ENCODE results near the gene ZEB1. TPM values are rescaled to one million over a fixed set of nuclear protein-coding genes. Genes with fewer than 3 reads are reported as not detected.

The ZEB1 gene
- 63.1 to 99.0 TPM (median 63.3 TPM) in 3 replicates for total RNA-seq
- long read RNA-seq, full-length matches to known transcripts = 8 of 15 reads
- long read RNA-seq, partial matches to known transcripts = 6 of 15 reads
- long read RNA-seq, other reads (novel, unspliced or antisense) = 1 of 15 reads

GRCh38 chr10:31318854-31319601 is at the start of gene ZEB1:
Gene ZEB1, plus strand, starts transcription at chr10:31319216. Its CDS starts 19 bp downstream, at chr10:31319235.
- H3K27me3 Mint-ChIP-seq (ENCODE audit: low read depth) = no peaks in the 10 kb centered on the region
- peak within 1 kb of the TSS; percentile 97 for H3K27ac Mint-ChIP-seq (ENCODE audit: unreplicated experiment)
- no peaks in the 10 kb centered on the region for H3K9me3 Mint-ChIP-seq (ENCODE audit: low read depth)
- peaks cover 2% of the 10 kb centered on the region for H3K36me3 Mint-ChIP-seq (ENCODE audit: low read depth)
- H3K4me3 Mint-ChIP-seq (ENCODE audit: unreplicated experiment) = peak within 1 kb of the TSS; percentile 98
- DNase-seq (ENCODE audit: low spot score) = peak; percentile 90
- peaks cover 51% of the 10 kb centered on the region for H3K4me1 Mint-ChIP-seq (ENCODE audit: low read depth)
- peak; percentile 76 for TF ChIP-seq CTCF (IDR thresholded peaks at IDR 0.05)

- Mint-ChIP-seq H3K27ac (ENCODE audit: unreplicated experiment) (no peak overlapping the region), H3K9me3 (ENCODE audit: low read depth) (peaks cover 14% of the 10 kb centered on the region), H3K4me1 (ENCODE audit: low read depth) (peaks cover 22% of the 10 kb centered on the region), H3K27me3 (ENCODE audit: low read depth) (no peaks in the 10 kb centered on the region), H3K36me3 (ENCODE audit: low read depth) (peaks cover 2% of the 10 kb centered on the region), H3K4me3 (ENCODE audit: unreplicated experiment) (no peak overlapping the region)
- DNase-seq (ENCODE audit: low spot score) = no peak
- TF ChIP-seq CTCF (IDR thresholded peaks at IDR 0.05) = no peak
Measured at GRCh38 chr10:31270954-31271353, 48.1 kb upstream of the ZEB1 start.

GRCh38 chr10:31272841-31273240 is 46.2 kb upstream of the ZEB1 start:
- Mint-ChIP-seq H3K9me3 (ENCODE audit: low read depth) (peaks cover 14% of the 10 kb centered on the region), H3K36me3 (ENCODE audit: low read depth) (peaks cover 2% of the 10 kb centered on the region), H3K27ac (ENCODE audit: unreplicated experiment) (peak overlapping the region; percentile 63), H3K4me3 (ENCODE audit: unreplicated experiment) (no peak overlapping the region), H3K27me3 (ENCODE audit: low read depth) (no peaks in the 10 kb centered on the region), H3K4me1 (ENCODE audit: low read depth) (peaks cover 22% of the 10 kb centered on the region)
- TF ChIP-seq CTCF (IDR thresholded peaks at IDR 0.05) = no peak
- DNase-seq (ENCODE audit: low spot score) = no peak

- Mint-ChIP-seq H3K4me3 (ENCODE audit: unreplicated experiment) (no peak overlapping the region), H3K27ac (ENCODE audit: unreplicated experiment) (no peak overlapping the region), H3K36me3 (ENCODE audit: low read depth) (peaks cover 2% of the 10 kb centered on the region), H3K27me3 (ENCODE audit: low read depth) (no peaks in the 10 kb centered on the region), H3K4me1 (ENCODE audit: low read depth) (peaks cover 22% of the 10 kb centered on the region), H3K9me3 (ENCODE audit: low read depth) (peaks cover 14% of the 10 kb centered on the region)
- TF ChIP-seq CTCF (IDR thresholded peaks at IDR 0.05) = no peak
- no peak for DNase-seq (ENCODE audit: low spot score)
Measured at GRCh38 chr10:31273789-31274188, 45.2 kb upstream of the ZEB1 start.

- no peaks in the 10 kb centered on the region for H3K27me3 Mint-ChIP-seq (ENCODE audit: low read depth)
Measured at GRCh38 chr10:31274310-31274709, 44.7 kb upstream of the ZEB1 start.

More at GRCh38 chr10:31274310-31274709, 44.7 kb upstream of the ZEB1 start:
- no peak for TF ChIP-seq CTCF (IDR thresholded peaks at IDR 0.05)
- peaks cover 14% of the 10 kb centered on the region for H3K9me3 Mint-ChIP-seq (ENCODE audit: low read depth)
- DNase-seq (ENCODE audit: low spot score) = no peak
- peaks cover 22% of the 10 kb centered on the region for H3K4me1 Mint-ChIP-seq (ENCODE audit: low read depth)
- H3K4me3 Mint-ChIP-seq (ENCODE audit: unreplicated experiment) = no peak overlapping the region
- H3K27ac Mint-ChIP-seq (ENCODE audit: unreplicated experiment) = no peak overlapping the region
- peaks cover 2% of the 10 kb centered on the region for H3K36me3 Mint-ChIP-seq (ENCODE audit: low read depth)
